Gastrocnemius medialis (tissue), 4 donors: Measurements from ENCODE around the gene BCL2.

ENCODE experiments used
- POLR2A ChIP-seq, 2 donors: fragments of 450-650 bp; IDR thresholded peaks; one replicate each; pipeline ENCODE4 v1.6.1; 2017; ENCODE audit warnings: antibody characterized with exemption in 2 of 2, mild to moderate bottlenecking in 2 of 2, moderate library complexity in 2 of 2
- TF ChIP-seq, protein P1 (sequence below), 5 experiments: fragments of 450-650 bp in 3 of 5; fragments of 200-600 bp in 2 of 5; sonication (generic) in 2 of 5; IDR thresholded peaks in 4 of 5; conservative IDR thresholded peaks in 1 of 5; 1 replicate in 4 of 5; 2 replicates in 1 of 5; pipeline ENCODE4 v1.5.1; 2016 to 2019; ENCODE audit warnings: antibody characterized with exemption in 5 of 5, mild to moderate bottlenecking in 3 of 5, moderate library complexity in 3 of 5

DNA sequence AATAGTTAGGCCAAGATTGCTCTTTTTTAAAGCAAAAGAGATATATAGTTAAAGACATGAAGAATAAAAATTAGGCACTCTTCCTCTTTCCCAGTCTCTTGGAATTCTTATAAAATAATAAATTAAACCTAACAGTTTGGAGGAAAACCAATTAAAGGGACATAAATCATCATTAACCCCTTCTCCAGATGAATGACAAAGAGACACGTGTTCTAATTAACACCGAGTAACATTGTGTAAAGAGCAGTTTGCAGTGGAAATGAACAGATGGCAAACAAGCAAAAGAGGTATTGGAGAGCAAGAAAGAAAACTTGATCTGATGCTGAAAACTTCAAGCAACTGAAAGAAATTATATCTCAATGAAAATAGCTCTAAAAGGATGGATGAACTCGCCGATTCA, 48.4 kb downstream of the BCL2 start:
- TF ChIP-seq, protein P1, sequence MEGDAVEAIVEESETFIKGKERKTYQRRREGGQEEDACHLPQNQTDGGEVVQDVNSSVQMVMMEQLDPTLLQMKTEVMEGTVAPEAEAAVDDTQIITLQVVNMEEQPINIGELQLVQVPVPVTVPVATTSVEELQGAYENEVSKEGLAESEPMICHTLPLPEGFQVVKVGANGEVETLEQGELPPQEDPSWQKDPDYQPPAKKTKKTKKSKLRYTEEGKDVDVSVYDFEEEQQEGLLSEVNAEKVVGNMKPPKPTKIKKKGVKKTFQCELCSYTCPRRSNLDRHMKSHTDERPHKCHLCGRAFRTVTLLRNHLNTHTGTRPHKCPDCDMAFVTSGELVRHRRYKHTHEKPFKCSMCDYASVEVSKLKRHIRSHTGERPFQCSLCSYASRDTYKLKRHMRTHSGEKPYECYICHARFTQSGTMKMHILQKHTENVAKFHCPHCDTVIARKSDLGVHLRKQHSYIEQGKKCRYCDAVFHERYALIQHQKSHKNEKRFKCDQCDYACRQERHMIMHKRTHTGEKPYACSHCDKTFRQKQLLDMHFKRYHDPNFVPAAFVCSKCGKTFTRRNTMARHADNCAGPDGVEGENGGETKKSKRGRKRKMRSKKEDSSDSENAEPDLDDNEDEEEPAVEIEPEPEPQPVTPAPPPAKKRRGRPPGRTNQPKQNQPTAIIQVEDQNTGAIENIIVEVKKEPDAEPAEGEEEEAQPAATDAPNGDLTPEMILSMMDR (IDR thresholded peaks at IDR 0.05 in 4 of 5, conservative IDR thresholded peaks at IDR 0.05 in 1 of 5): no peak
- TF ChIP-seq POLR2A (IDR thresholded peaks at IDR 0.05): no peak
